HepG2 (cell line): ENCODE data around the gene ECHS1. TPM values are rescaled to one million over a fixed set of nuclear protein-coding genes. Genes with fewer than 3 reads are reported as not detected.

ENCODE experiments used
- CBX1 ChIP-seq: IDR thresholded peaks from one replicate; pipeline ENCODE4 v1.6.1; 2016; ENCODE audit warnings: antibody characterized with exemption, low read depth
- EED ChIP-seq: sonication (generic); formaldehyde crosslinking; IDR thresholded peaks from 2 replicates; pipeline ENCODE4 v1.5.0; 2020; ENCODE audit warnings: mild to moderate bottlenecking, missing genetic modification reagents
- EZH2 ChIP-seq: conservative IDR thresholded peaks from 2 replicates; pipeline ENCODE4 v1.6.1; 2012; ENCODE audit warnings: mild to moderate bottlenecking, low read depth, low read length, moderate library complexity
- GFI1 ChIP-seq: sonication (generic); formaldehyde crosslinking; IDR thresholded peaks from 2 replicates; pipeline ENCODE4 v1.5.0; 2020; ENCODE audit warnings: missing genetic modification reagents, mild to moderate bottlenecking, borderline replicate concordance
- HNRNPLL ChIP-seq: fragments of 200-400 bp; formaldehyde crosslinking; IDR thresholded peaks from 2 replicates; pipeline ENCODE4 v1.6.1; 2017; ENCODE audit warnings: mild to moderate bottlenecking, low read depth, low read length; ENCODE audit not compliant: poor library complexity, severe bottlenecking
- IKZF4 ChIP-seq: sonication (generic); formaldehyde crosslinking; IDR thresholded peaks from 2 replicates; pipeline ENCODE4 v1.5.1; 2020; ENCODE audit warnings: borderline replicate concordance, mild to moderate bottlenecking, low read depth, missing genetic modification reagents; ENCODE audit errors: not compliant biosample characterization
- MTERF4 ChIP-seq: sonication (generic); formaldehyde crosslinking; IDR thresholded peaks from 2 replicates; pipeline ENCODE4 v1.8.0; 2023; ENCODE audit warnings: mild to moderate bottlenecking, missing genetic modification reagents
- NFKB2 ChIP-seq: sonication (generic); formaldehyde crosslinking; IDR thresholded peaks from 2 replicates; pipeline ENCODE4 v1.4.0; 2020; ENCODE audit warnings: missing genetic modification reagents, borderline replicate concordance
- NONO ChIP-seq, 2 experiments: fragments of 450-650 bp in 1 of 2; sonication (generic) in 1 of 2; formaldehyde crosslinking in 1 of 2; IDR thresholded peaks in 1 of 2; conservative IDR thresholded peaks in 1 of 2; 2 replicates each; pipeline versions ENCODE4 v1.6.1 to v1.8.0; 2017 to 2022; ENCODE audit warnings: mild to moderate bottlenecking in 1 of 2, missing genetic modification reagents in 1 of 2, moderate library complexity in 1 of 2
- PAWR ChIP-seq: sonication (generic); formaldehyde crosslinking; IDR thresholded peaks from 2 replicates; pipeline ENCODE4 v1.4.0; 2020; ENCODE audit warnings: missing genetic modification reagents, mild to moderate bottlenecking, borderline replicate concordance
- STAT5B ChIP-seq: sonication (generic); formaldehyde crosslinking; IDR thresholded peaks from 2 replicates; pipeline ENCODE4 v1.4.0; 2020; ENCODE audit warnings: missing genetic modification reagents
- SUZ12 ChIP-seq: fragments of 150-350 bp; IDR thresholded peaks from 2 replicates; pipeline ENCODE4 v1.6.1; 2014; ENCODE audit warnings: low read depth, low read length
- THAP11 ChIP-seq: IDR thresholded peaks from 2 replicates; pipeline ENCODE4 v1.6.1; 2016; ENCODE audit warnings: missing biosample characterization, missing genetic modification reagents
- U2AF2 ChIP-seq: fragments of 200-400 bp; formaldehyde crosslinking; IDR thresholded peaks from 2 replicates; pipeline ENCODE4 v1.6.1; 2017; ENCODE audit warnings: low read depth, mild to moderate bottlenecking, low read length
- ZNF121 ChIP-seq: sonication (generic); formaldehyde crosslinking; IDR thresholded peaks from 2 replicates; pipeline ENCODE4 v1.5.0; 2020; ENCODE audit warnings: mild to moderate bottlenecking, missing genetic modification reagents
- ZNF136 ChIP-seq: sonication (generic); formaldehyde crosslinking; IDR thresholded peaks from 2 replicates; pipeline ENCODE4 v1.8.1; 2022; ENCODE audit warnings: low read depth, mild to moderate bottlenecking, moderate library complexity, missing genetic modification reagents
- ZNF780A ChIP-seq: sonication (generic); formaldehyde crosslinking; IDR thresholded peaks from 2 replicates; pipeline ENCODE4 v1.8.0; 2022; ENCODE audit warnings: mild to moderate bottlenecking, missing genetic modification reagents, moderate library complexity
- polyA plus RNA-seq, 8 experiments: library from polyadenylated mRNA; depleted of rRNA in 3 of 8; stranded (reverse) in 7 of 8; unstranded in 1 of 8; fragments of >200 nt; fragmentation: Illumina TruSeq in 4 of 8; extraction: Trizol in 4 of 8; gene quantifications; 2 replicates each; pipeline versions ENCODE4 v1.2.1 to v1.2.3, GENCODE V29; 2011 to 2016; ENCODE audit warnings: low read depth in 4 of 8, missing spikeins in 1 of 8, mixed read lengths in 1 of 8; ENCODE audit not compliant: insufficient read depth in 1 of 8
- total RNA-seq, 5 experiments: library from RNA; depleted of rRNA; stranded (reverse); fragments of >200 nt; fragmentation: Illumina TruSeq; extraction: Trizol; gene quantifications; 2 replicates each; pipeline ENCODE4 v1.2.3, GENCODE V29; 2016; ENCODE audit warnings: low read depth in 1 of 5
- TF ChIP-seq, protein P1 (sequence below): sonication (generic); formaldehyde crosslinking; IDR thresholded peaks from 2 replicates; pipeline ENCODE4 v1.4.0; 2020; ENCODE audit warnings: missing genetic modification reagents
- TF ChIP-seq, protein P2 (sequence below): IDR thresholded peaks from 2 replicates; pipeline ENCODE4 v1.6.1; 2016; ENCODE audit warnings: mild to moderate bottlenecking, missing biosample characterization, missing genetic modification reagents
- TF ChIP-seq, protein P3 (sequence below): sonication (generic); formaldehyde crosslinking; IDR thresholded peaks from 2 replicates; pipeline ENCODE4 v1.4.0; 2020; ENCODE audit warnings: missing genetic modification reagents
- TF ChIP-seq, protein P4 (sequence below): fragments of 450-650 bp; IDR thresholded peaks from 2 replicates; pipeline ENCODE4 v1.6.1; 2017; ENCODE audit warnings: mild to moderate bottlenecking

Gene ECHS1
- total and polyA plus RNA-seq, 2 of the 13 experiments (the other 11 are each of a cell fraction or from before 2014, with no cell fraction given), result 32.7 to 195 TPM

GRCh38 chr10:133378251-133379096 lies 5.3 kb upstream of the ECHS1 start (continued):
- TF ChIP-seq ZNF121 (CRISPR knock-in tag), result 0 out of 2 replicates have a peak, but pooled peaks have one; percentile 17
- TF ChIP-seq EED (CRISPR knock-in tag), result no peak
- TF ChIP-seq, protein P1, sequence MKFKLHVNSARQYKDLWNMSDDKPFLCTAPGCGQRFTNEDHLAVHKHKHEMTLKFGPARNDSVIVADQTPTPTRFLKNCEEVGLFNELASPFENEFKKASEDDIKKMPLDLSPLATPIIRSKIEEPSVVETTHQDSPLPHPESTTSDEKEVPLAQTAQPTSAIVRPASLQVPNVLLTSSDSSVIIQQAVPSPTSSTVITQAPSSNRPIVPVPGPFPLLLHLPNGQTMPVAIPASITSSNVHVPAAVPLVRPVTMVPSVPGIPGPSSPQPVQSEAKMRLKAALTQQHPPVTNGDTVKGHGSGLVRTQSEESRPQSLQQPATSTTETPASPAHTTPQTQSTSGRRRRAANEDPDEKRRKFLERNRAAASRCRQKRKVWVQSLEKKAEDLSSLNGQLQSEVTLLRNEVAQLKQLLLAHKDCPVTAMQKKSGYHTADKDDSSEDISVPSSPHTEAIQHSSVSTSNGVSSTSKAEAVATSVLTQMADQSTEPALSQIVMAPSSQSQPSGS (CRISPR knock-in tag), result 0 out of 2 replicates have a peak, but pooled peaks have one; percentile 38
- no peak for TF ChIP-seq CBX1
- TF ChIP-seq THAP11 (CRISPR knock-in tag), result peak; percentile 49; the same call in 1 of the 2 replicates
- TF ChIP-seq NONO (IDR thresholded peaks at IDR 0.05), result no peak
- peak; percentile 72; the same call in 1 of the 2 replicates for TF ChIP-seq NONO (CRISPR knock-in tag; conservative IDR thresholded peaks at IDR 0.05)
- TF ChIP-seq, protein P2, sequence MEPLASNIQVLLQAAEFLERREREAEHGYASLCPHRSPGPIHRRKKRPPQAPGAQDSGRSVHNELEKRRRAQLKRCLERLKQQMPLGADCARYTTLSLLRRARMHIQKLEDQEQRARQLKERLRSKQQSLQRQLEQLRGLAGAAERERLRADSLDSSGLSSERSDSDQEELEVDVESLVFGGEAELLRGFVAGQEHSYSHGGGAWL, result peak; percentile 18; the same call in 1 of the 2 replicates
- peak; percentile 53; the same call in 1 of the 2 replicates for TF ChIP-seq GFI1 (CRISPR knock-in tag)
- TF ChIP-seq IKZF4, result peak; percentile 61
- 0 out of 2 replicates have a peak, but pooled peaks have one; percentile 56 for TF ChIP-seq ZNF136 (CRISPR knock-in tag)
- TF ChIP-seq SUZ12, result no peak
- no peak for TF ChIP-seq U2AF2
- TF ChIP-seq, protein P3, sequence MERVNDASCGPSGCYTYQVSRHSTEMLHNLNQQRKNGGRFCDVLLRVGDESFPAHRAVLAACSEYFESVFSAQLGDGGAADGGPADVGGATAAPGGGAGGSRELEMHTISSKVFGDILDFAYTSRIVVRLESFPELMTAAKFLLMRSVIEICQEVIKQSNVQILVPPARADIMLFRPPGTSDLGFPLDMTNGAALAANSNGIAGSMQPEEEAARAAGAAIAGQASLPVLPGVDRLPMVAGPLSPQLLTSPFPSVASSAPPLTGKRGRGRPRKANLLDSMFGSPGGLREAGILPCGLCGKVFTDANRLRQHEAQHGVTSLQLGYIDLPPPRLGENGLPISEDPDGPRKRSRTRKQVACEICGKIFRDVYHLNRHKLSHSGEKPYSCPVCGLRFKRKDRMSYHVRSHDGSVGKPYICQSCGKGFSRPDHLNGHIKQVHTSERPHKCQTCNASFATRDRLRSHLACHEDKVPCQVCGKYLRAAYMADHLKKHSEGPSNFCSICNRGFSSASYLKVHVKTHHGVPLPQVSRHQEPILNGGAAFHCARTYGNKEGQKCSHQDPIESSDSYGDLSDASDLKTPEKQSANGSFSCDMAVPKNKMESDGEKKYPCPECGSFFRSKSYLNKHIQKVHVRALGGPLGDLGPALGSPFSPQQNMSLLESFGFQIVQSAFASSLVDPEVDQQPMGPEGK, result no peak
- no peak for TF ChIP-seq NFKB2 (CRISPR knock-in tag)
- TF ChIP-seq HNRNPLL, result peak; percentile 35
- TF ChIP-seq MTERF4 (CRISPR knock-in tag), result peak; percentile 41; the same call in 1 of the 2 replicates
- TF ChIP-seq EZH2, result no peak
- TF ChIP-seq, protein P4, sequence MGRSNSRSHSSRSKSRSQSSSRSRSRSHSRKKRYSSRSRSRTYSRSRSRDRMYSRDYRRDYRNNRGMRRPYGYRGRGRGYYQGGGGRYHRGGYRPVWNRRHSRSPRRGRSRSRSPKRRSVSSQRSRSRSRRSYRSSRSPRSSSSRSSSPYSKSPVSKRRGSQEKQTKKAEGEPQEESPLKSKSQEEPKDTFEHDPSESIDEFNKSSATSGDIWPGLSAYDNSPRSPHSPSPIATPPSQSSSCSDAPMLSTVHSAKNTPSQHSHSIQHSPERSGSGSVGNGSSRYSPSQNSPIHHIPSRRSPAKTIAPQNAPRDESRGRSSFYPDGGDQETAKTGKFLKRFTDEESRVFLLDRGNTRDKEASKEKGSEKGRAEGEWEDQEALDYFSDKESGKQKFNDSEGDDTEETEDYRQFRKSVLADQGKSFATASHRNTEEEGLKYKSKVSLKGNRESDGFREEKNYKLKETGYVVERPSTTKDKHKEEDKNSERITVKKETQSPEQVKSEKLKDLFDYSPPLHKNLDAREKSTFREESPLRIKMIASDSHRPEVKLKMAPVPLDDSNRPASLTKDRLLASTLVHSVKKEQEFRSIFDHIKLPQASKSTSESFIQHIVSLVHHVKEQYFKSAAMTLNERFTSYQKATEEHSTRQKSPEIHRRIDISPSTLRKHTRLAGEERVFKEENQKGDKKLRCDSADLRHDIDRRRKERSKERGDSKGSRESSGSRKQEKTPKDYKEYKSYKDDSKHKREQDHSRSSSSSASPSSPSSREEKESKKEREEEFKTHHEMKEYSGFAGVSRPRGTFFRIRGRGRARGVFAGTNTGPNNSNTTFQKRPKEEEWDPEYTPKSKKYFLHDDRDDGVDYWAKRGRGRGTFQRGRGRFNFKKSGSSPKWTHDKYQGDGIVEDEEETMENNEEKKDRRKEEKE, result no peak
- TF ChIP-seq PAWR (CRISPR knock-in tag), result no peak
- TF ChIP-seq ZNF780A, result no peak
- no peak for TF ChIP-seq STAT5B (CRISPR knock-in tag)
